ENCODE data around the gene SHQ1.

DNA sequence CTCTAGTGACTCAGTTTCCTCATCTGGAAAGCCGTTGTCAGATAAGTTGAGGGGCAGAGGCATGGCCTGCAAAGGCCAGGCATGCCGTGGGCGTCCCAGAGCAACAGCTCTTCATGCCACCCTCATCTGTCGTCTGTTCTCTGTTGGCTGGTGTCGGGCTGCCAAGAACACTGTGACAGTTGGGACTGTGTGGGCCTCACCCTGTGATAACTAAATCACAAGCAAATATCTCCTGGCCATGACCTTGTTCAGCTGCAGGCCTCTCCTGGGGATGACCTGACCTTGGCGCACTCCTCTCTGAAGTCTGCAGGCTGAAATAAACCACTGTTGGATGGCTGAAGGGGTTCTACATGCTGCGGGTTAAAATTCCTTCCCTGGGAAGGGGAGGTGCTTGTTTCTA lies 145.9 kb downstream of the SHQ1 start:
- TF ChIP-seq RARB (CRISPR knock-in tag; IDR thresholded peaks at IDR 0.05) (no peak), ZNF70 (CRISPR knock-in tag; IDR thresholded peaks at IDR 0.05) (no peak), ZNF565 (CRISPR knock-in tag; conservative IDR thresholded peaks at IDR 0.05; ENCODE audit: low read depth) (no peak), ARNTL (CRISPR knock-in tag; IDR thresholded peaks at IDR 0.05; ENCODE audit: borderline replicate concordance, low read depth) (no peak), ZFP3 (CRISPR knock-in tag; IDR thresholded peaks at IDR 0.05) (no peak), TOX (CRISPR knock-in tag; IDR thresholded peaks at IDR 0.05; ENCODE audit: borderline replicate concordance) (no peak), ESRRG (CRISPR knock-in tag; IDR thresholded peaks at IDR 0.05) (no peak), TSHZ2 (CRISPR knock-in tag; IDR thresholded peaks at IDR 0.05) (no peak), PATZ1 (CRISPR knock-in tag; IDR thresholded peaks at IDR 0.05; ENCODE audit: borderline replicate concordance) (no peak)

Data from SK-N-SH treated with all-trans-retinoic acid at 6 μM for 48 hours (cell line).